ENCODE data around the gene OSGEPL1.
"Not testable (repeated sequence)": the region's sequence is repeated elsewhere in the genome, so short reads cannot be mapped to it uniquely, and the experiment has no call there.

OSGEPL1 gene

GRCh38 chr2:189762551-189763298, at the start of gene OSGEPL1:
OSGEPL1 (minus strand) TSS chr2:189762792; CDS start chr2:189761640, 1,152 bp downstream.
- DNase-seq: peak; percentile 96

- DNase-seq: no peak
These were observed 40.8 kb upstream of the OSGEPL1 start for GRCh38 chr2:189803431-189803830.

GRCh38 chr2:189802396-189802912, 39.9 kb upstream of the OSGEPL1 start:
- no peak for DNase-seq

GRCh38 chr2:189799531-189799930, 36.9 kb upstream of the OSGEPL1 start:
- no peak for DNase-seq

- no peak for DNase-seq
These were observed 36.4 kb upstream of the OSGEPL1 start for GRCh38 chr2:189799030-189799331.

GRCh38 chr2:189798312-189799029, 35.9 kb upstream of the OSGEPL1 start:
- DNase-seq: peak; percentile 43

- no peak for DNase-seq
These were observed 35.3 kb upstream of the OSGEPL1 start for GRCh38 chr2:189797902-189798301.

GRCh38 chr2:189794310-189794709, 31.7 kb upstream of the OSGEPL1 start:
- no peak for DNase-seq

GRCh38 chr2:189791338-189792042, 28.9 kb upstream of the OSGEPL1 start:
- DNase-seq: peak; percentile 37

GRCh38 chr2:189783927-189784867, 21.6 kb upstream of the OSGEPL1 start, which contains the start of the genes ORMDL1 and PMS1:
ORMDL1 (minus strand) TSS chr2:189784339; CDS start chr2:189782595, 1,744 bp downstream.
PMS1 (plus strand) TSS chr2:189784450; CDS start chr2:189791810, 7,360 bp downstream.
- peak; percentile 96 for DNase-seq

- DNase-seq: peak; percentile 47
These were observed 20.9 kb upstream of the OSGEPL1 start for GRCh38 chr2:189783451-189783926.

- DNase-seq: peak; percentile 80
These were observed 19.7 kb upstream of the OSGEPL1 start for GRCh38 chr2:189782221-189782671.

- no peak for DNase-seq
These were observed 9.6 kb upstream of the OSGEPL1 start for GRCh38 chr2:189772212-189772611.

- DNase-seq: no peak
These were observed 8.2 kb upstream of the OSGEPL1 start for GRCh38 chr2:189770590-189771322.

GRCh38 chr2:189763908-189764661, 1.5 kb upstream of the OSGEPL1 start:
- no peak for DNase-seq

- DNase-seq: no peak
These were observed 402 bp downstream of the OSGEPL1 start for GRCh38 chr2:189762229-189762550.

GRCh38 chr2:189760154-189760553, 2.4 kb downstream of the OSGEPL1 start:
- DNase-seq: not testable (repeated sequence)

- no peak for DNase-seq
These were observed 6.2 kb downstream of the OSGEPL1 start for GRCh38 chr2:189756311-189756952.

GRCh38 chr2:189751080-189751658, 11.4 kb downstream of the OSGEPL1 start:
- DNase-seq: peak; percentile 34

GRCh38 chr2:189729430-189729829, 33.2 kb downstream of the OSGEPL1 start:
- no peak for DNase-seq
